Kidney (tissue), 14 donors: ENCODE results near the gene KANK2. TPM values are rescaled to one million over a fixed set of nuclear protein-coding genes. Genes with fewer than 3 reads are reported as not detected.

Experiments
- DNase-seq, 5 donors: peaks; one replicate each; pipeline ENCODE4 v3.0.0-alpha.2; 2013 to 2020
- FAIRE-seq: peaks from 2 replicates; lab custom pipeline; 2012; peaks lifted over from hg19 to GRCh38; lab: Jason Lieb, UNC
- H3K27ac ChIP-seq, 2 donors: one replicate each; pipeline ENCODE4 v1.7.0; 2013; ENCODE audit warnings: low read depth in 2 of 2, low read length in 2 of 2, inconsistent platforms in 1 of 2
- H3K27me3 ChIP-seq: one replicate; pipeline ENCODE4 v1.7.1; 2013; ENCODE audit warnings: low read length, inconsistent platforms; ENCODE audit not compliant: control insufficient read depth, insufficient read depth
- H3K36me3 ChIP-seq, 3 donors: one replicate each; pipeline versions ENCODE4 v1.7.0 to v1.7.1; 2013; ENCODE audit warnings: low read length in 3 of 3, control low read depth in 1 of 3, inconsistent platforms in 1 of 3; ENCODE audit not compliant: insufficient read depth in 3 of 3, control insufficient read depth in 2 of 3
- H3K4me1 ChIP-seq, 3 donors: one replicate each; pipeline versions ENCODE4 v1.7.0 to v1.7.1; 2013; ENCODE audit warnings: low read length in 3 of 3, inconsistent platforms in 1 of 3, low read depth in 1 of 3; ENCODE audit not compliant: control insufficient read depth in 2 of 3, insufficient read depth in 2 of 3
- H3K4me3 ChIP-seq, 3 donors: one replicate each; pipeline versions ENCODE4 v1.7.0 to v1.8.1; 2013; ENCODE audit warnings: low read length in 3 of 3, control low read depth in 1 of 3, inconsistent platforms in 1 of 3
- H3K9ac ChIP-seq, 3 donors: one replicate each; pipeline versions ENCODE4 v1.7.0 to v1.7.1; 2013; ENCODE audit warnings: low read length in 3 of 3, control low read depth in 1 of 3, inconsistent platforms in 1 of 3
- H3K9me3 ChIP-seq, 3 donors: one replicate each; pipeline versions ENCODE4 v1.7.0 to v1.7.1; 2013; ENCODE audit warnings: low read length in 3 of 3, control low read depth in 1 of 3, inconsistent platforms in 1 of 3; ENCODE audit not compliant: control insufficient read depth in 2 of 3, insufficient read depth in 1 of 3
- CTCF ChIP-seq: IDR thresholded peaks from 3 replicates; pipeline ENCODE4 v1.5.1; 2012; ENCODE audit warnings: mild to moderate bottlenecking, moderate library complexity, borderline replicate concordance; ENCODE audit not compliant: insufficient read depth; ENCODE audit errors: extremely low read depth
- intact Hi-C: fragments of 100-400 bp; cut with DNase I; formaldehyde crosslinking; loops from one replicate; pipeline ENCODE4 v1.11.1; 2022
- polyA plus RNA-seq: library from polyadenylated mRNA; stranded (reverse); fragments of 350-450 nt; fragmentation: Illumina TruSeq; extraction: RNeasy Lipid Tissue Mini Kit (QIAGEN cat#74804); gene quantifications from one replicate; pipeline ENCODE4 v1.2.3, GENCODE V29; 2014; ENCODE audit warnings: low read depth, low replicate concordance; ENCODE audit not compliant: insufficient read depth
- total RNA-seq: library from RNA; stranded (reverse); fragmentation: NEBNext Ultra II Directional; extraction: Animal tissue kit (Norgen Biotek cat#: 25700); gene quantifications from one replicate; pipeline ENCODE4 v1.2.1, GENCODE V29; 2021
- donor health status: control.
- donor health status: control.
- donor health status: control.
- donor health status: control.
- donor health status: control.
- donor health status: DM: yes; HTN: yes; CAD: no.
- donor health status: Normal renal cell carcinoma (clear cell type).

Gene KANK2
- total and polyA plus RNA-seq, 2 donors from 2014 or later = 37.5 to 119 TPM

GRCh38 chr19:11198175-11198534, 810 bp upstream of the KANK2 start:
- DNase-seq = no peak
- no peaks in the 10 kb centered on the region for H3K27me3 ChIP-seq
- peak overlapping the region; percentile 86 to 94 for H3K27ac ChIP-seq
- peak overlapping the region in 2 of 3 donors; percentile 39 to 43 for H3K4me3 ChIP-seq
- no peak for FAIRE-seq
- peak overlapping the region in 1 of 3 donors; percentile 55 for H3K9ac ChIP-seq
- no peak for TF ChIP-seq CTCF
- no peaks in the 10 kb centered on the region for H3K9me3 ChIP-seq
- intact Hi-C loops = no loop called here
- peaks cover 0 to 12% (median 2%) of the 10 kb centered on the region in 3 donors for H3K36me3 ChIP-seq
- peaks cover 2 to 18% (median 11%) of the 10 kb centered on the region in 3 donors for H3K4me1 ChIP-seq

GRCh38 chr19:11196406-11197287, 698 bp downstream of the KANK2 start:
- DNase-seq = peak; percentile 43 to 88 (median 72)
- Histone ChIP-seq H3K9me3 (no peaks in the 10 kb centered on the region), H3K4me3 (peak overlapping the region; percentile 88 to 91 (median 90)), H3K4me1 (peaks cover 2 to 23% (median 11%) of the 10 kb centered on the region in 3 donors), H3K27ac (peak overlapping the region; percentile 59 to 85), H3K36me3 (peaks cover 2 to 12% (median 7%) of the 10 kb centered on the region in 3 donors), H3K27me3 (no peaks in the 10 kb centered on the region), H3K9ac (peak overlapping the region; percentile 55 to 87 (median 71))
- FAIRE-seq = no peak
- intact Hi-C loops = no loop called here
- no peak for TF ChIP-seq CTCF

GRCh38 chr19:11195681-11196080, 1.7 kb downstream of the KANK2 start:
- H3K36me3 ChIP-seq = peaks cover 2 to 12% (median 7%) of the 10 kb centered on the region in 3 donors
- H3K9me3 ChIP-seq = no peaks in the 10 kb centered on the region
- no peaks in the 10 kb centered on the region for H3K27me3 ChIP-seq
- TF ChIP-seq CTCF = no peak
- no peak for DNase-seq
- no peak overlapping the region for H3K9ac ChIP-seq
- peak overlapping the region; percentile 16 to 42 (median 24) for H3K4me3 ChIP-seq
- peak overlapping the region in 1 of 2 donors; percentile 65 for H3K27ac ChIP-seq
- H3K4me1 ChIP-seq = peaks cover 2 to 23% (median 11%) of the 10 kb centered on the region in 3 donors
- no peak for FAIRE-seq
- intact Hi-C loops = no loop called here
